ENCODE results near the gene LMX1A. TPM values are rescaled to one million over a fixed set of nuclear protein-coding genes. Genes with fewer than 3 reads are reported as not detected.
A peak's percentile ranks its signal among the peaks of the same experiment; 100 is the strongest.

The LMX1A gene
- total RNA-seq, 2 donors from 2014 or later, result 0.09 TPM; not detected in 1

GRCh38 chr1:165371588-165372225, 15.2 kb upstream of the LMX1A start:
- DNase-seq (no peak), ATAC-seq (no peak)
- intact Hi-C loops (cut with DNase I), result no loop called here

- peak; percentile 37 to 39 for ATAC-seq
- DNase-seq, result peak; percentile 60
- intact Hi-C loops (cut with DNase I), result loop anchor here (5.0 kb wide), 1 partner anchor 222 kb away; no protein-coding TSS in a partner anchor
Measured at GRCh38 chr1:165369255-165369848, 12.8 kb upstream of the LMX1A start.

- DNase-seq, result peak; percentile 83
- intact Hi-C loops (cut with DNase I), result loop anchor here (5.0 kb wide), 1 partner anchor 220 kb away; no protein-coding TSS in a partner anchor
- peak; percentile 58 to 59 for ATAC-seq
Measured at GRCh38 chr1:165367375-165367993, 11.0 kb upstream of the LMX1A start.

- intact Hi-C loops (cut with DNase I), result loop anchor here (5.0 kb wide), 1 partner anchor 218 kb away; no protein-coding TSS in a partner anchor
- ATAC-seq (peak in 1 of 2 donors; percentile 33), DNase-seq (no peak)
Measured at GRCh38 chr1:165365341-165365740, 8.8 kb upstream of the LMX1A start.

GRCh38 chr1:165364568-165365133, 8.1 kb upstream of the LMX1A start:
- DNase-seq, result peak; percentile 62
- intact Hi-C loops (cut with DNase I), result loop anchor here (5.0 kb wide), 1 partner anchor 217 kb away; no protein-coding TSS in a partner anchor

GRCh38 chr1:165356876-165357275, 361 bp upstream of the LMX1A start:
- ATAC-seq, result peak in 1 of 2 donors; percentile 12
- intact Hi-C loops (cut with DNase I), result no loop called here
- no peak for DNase-seq

More at GRCh38 chr1:165364568-165365133, 8.1 kb upstream of the LMX1A start:
- ATAC-seq, result peak in 1 of 2 donors; percentile 80

GRCh38 chr1:165355139-165355976, 1.2 kb downstream of the LMX1A start:
- no peak for DNase-seq
- ATAC-seq, result no peak
- intact Hi-C loops (cut with DNase I), result no loop called here

GRCh38 chr1:165354739-165355138, 1.8 kb downstream of the LMX1A start:
- intact Hi-C loops (cut with DNase I), result no loop called here
- DNase-seq, result no peak

GRCh38 chr1:165353731-165354671, 2.5 kb downstream of the LMX1A start:
- ATAC-seq (no peak), DNase-seq (no peak)
- intact Hi-C loops (cut with DNase I), result no loop called here

More at GRCh38 chr1:165354739-165355138, 1.8 kb downstream of the LMX1A start:
- ATAC-seq, result no peak

- DNase-seq (no peak), ATAC-seq (no peak)
- intact Hi-C loops (cut with DNase I), result no loop called here
Measured at GRCh38 chr1:165352442-165353293, 3.8 kb downstream of the LMX1A start.

- ATAC-seq (no peak), DNase-seq (no peak)
- intact Hi-C loops (cut with DNase I), result no loop called here
Measured at GRCh38 chr1:165351863-165352441, 4.6 kb downstream of the LMX1A start.

- intact Hi-C loops (cut with DNase I), result no loop called here
Measured at GRCh38 chr1:165350840-165351239, 5.7 kb downstream of the LMX1A start.

GRCh38 chr1:165345502-165345901, 11.0 kb downstream of the LMX1A start:
- intact Hi-C loops (cut with DNase I), result no loop called here
- no peak for ATAC-seq
- no peak for DNase-seq

More at GRCh38 chr1:165350840-165351239, 5.7 kb downstream of the LMX1A start:
- ATAC-seq (no peak), DNase-seq (no peak)

- DNase-seq, result no peak
- ATAC-seq, result no peak
- intact Hi-C loops (cut with DNase I), result no loop called here
Measured at GRCh38 chr1:165344736-165345135, 11.8 kb downstream of the LMX1A start.

GRCh38 chr1:165344198-165344597, 12.3 kb downstream of the LMX1A start:
- ATAC-seq (no peak), DNase-seq (no peak)
- intact Hi-C loops (cut with DNase I), result no loop called here

- DNase-seq, result no peak
- no peak for ATAC-seq
- intact Hi-C loops (cut with DNase I), result no loop called here
Measured at GRCh38 chr1:165342587-165342986, 13.9 kb downstream of the LMX1A start.

GRCh38 chr1:165342168-165342567, 14.3 kb downstream of the LMX1A start:
- ATAC-seq, result no peak
- intact Hi-C loops (cut with DNase I), result no loop called here
- DNase-seq, result no peak

All from left cardiac atrium (tissue), 4 donors.